Fibroblast of mammary gland (primary cell): ENCODE results near the gene PGAP1.

Experiments used
- DNase-seq: peaks from one replicate; pipeline ENCODE4 v3.0.0-alpha.2; 2010; ENCODE audit warnings: low read depth
- H3K4me3 ChIP-seq: 2 replicates; pipeline ENCODE4 v1.5.1; 2011; ENCODE audit warnings: low read depth, mild to moderate bottlenecking, low read length, moderate library complexity; ENCODE audit not compliant: control insufficient read depth
- TF ChIP-seq, protein P1 (sequence below): conservative IDR thresholded peaks from 2 replicates; pipeline ENCODE4 v1.5.1; 2011; ENCODE audit warnings: low read depth, low read length, inconsistent platforms; ENCODE audit not compliant: control insufficient read depth, insufficient read depth

Gene PGAP1

DNA sequence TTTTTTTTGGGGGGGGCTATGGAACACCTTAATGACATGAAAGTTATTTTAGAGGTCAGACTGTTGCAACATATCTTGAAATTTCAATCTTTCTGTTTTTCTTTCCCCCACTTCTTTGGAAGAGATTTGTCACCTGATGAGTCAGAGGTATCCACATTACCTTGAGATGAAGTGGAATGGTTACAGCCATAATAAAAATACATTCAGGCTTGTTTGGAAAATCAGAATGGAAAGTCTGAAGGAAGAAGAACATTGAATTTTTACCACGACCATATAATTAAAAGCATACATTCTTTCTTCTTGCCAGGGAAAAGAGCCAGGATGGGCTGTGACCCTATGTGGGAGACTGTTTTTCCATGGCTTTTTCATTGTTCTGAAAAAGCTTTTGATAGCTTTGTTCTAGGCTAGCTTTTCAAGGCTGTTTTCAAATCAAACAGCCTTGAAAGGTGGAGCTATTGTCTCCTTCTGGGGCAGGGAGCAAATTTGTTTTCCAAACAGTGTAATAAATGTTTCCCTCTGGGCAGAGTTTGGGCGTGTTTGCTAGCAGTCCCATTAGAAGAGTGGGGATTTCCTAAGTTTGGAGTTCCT is 124.7 kb downstream of the PGAP1 start:
- DNase-seq, result peak; percentile 36
- TF ChIP-seq, protein P1, sequence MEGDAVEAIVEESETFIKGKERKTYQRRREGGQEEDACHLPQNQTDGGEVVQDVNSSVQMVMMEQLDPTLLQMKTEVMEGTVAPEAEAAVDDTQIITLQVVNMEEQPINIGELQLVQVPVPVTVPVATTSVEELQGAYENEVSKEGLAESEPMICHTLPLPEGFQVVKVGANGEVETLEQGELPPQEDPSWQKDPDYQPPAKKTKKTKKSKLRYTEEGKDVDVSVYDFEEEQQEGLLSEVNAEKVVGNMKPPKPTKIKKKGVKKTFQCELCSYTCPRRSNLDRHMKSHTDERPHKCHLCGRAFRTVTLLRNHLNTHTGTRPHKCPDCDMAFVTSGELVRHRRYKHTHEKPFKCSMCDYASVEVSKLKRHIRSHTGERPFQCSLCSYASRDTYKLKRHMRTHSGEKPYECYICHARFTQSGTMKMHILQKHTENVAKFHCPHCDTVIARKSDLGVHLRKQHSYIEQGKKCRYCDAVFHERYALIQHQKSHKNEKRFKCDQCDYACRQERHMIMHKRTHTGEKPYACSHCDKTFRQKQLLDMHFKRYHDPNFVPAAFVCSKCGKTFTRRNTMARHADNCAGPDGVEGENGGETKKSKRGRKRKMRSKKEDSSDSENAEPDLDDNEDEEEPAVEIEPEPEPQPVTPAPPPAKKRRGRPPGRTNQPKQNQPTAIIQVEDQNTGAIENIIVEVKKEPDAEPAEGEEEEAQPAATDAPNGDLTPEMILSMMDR, result no peak
- H3K4me3 ChIP-seq, result no peak overlapping the region

DNA sequence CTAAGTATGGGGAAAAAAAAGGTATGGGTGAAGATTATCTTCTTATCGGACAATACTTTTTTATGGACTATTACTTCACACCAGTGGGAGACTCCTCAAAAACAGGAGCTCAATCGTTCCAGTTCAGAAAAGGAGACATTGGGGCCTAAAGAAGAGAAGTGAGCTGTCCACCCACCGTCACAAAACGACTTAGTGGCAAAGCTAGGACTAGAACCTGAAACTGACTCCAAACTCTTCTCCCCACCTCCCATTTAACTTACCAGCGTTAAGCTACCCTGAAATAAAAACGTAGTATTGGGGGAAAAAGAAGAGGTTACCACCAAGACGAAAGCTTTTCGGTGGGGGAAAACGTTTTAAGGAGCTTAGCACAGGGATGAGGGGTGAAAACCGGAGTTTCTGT is 127.5 kb downstream of the PGAP1 start:
- DNase-seq, result peak; percentile 20
- H3K4me3 ChIP-seq, result peak overlapping the region; percentile 81
- TF ChIP-seq, protein P1, result no peak

DNA sequence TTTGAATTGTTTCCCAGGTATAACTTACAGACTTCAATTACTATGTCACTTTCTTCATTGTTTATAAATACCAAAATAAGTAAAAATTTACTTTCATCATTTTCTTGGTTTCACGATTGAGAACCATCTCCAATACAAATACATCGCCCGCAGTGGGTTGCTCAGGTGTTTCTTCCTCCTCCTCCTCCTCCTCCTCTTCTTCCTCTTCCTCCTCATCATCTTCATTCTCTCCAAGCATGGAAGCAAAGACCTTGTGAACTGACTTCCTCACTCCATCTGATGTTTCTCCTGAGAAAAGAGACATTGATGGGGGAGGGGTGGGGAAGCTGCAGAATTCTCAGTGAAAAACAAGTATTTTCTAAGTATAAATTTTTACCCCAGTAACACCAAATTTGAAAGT is 133.6 kb downstream of the PGAP1 start:
- TF ChIP-seq, protein P1, result no peak
- DNase-seq, result no peak
- H3K4me3 ChIP-seq, result no peak overlapping the region

DNA sequence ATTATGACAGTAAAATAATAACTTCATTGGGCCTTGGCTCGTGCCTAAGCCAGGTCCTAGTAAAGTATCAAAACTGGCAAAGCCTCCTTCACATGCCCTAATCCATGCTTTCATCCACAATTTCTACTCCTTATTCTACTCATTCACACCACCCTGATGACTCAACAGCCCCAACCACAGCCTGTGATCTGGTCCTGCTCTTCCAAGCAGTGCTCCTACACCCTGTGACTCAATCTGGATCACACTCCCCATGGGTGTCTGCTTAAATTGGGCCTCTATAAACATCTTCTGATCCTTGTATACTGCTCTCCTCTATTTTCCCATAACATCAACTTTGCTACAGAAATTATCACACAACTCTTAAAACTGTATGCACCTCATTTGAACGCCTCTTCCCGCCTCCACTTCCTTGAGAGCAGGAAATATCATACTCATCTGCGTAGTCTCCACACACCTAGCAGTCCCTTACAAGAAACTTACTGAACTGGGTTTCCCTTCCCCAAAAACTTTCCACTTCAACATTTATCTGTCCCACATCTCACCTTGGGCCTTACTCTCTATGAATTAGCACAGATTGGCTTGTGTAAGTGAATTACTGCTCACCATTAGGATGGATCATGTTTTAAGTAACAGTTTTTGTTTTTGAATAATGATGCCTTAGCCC is 142.9 kb downstream of the PGAP1 start:
- peak; percentile 88 for DNase-seq
- no peak overlapping the region for H3K4me3 ChIP-seq
- TF ChIP-seq, protein P1, result no peak
